ENCODE results near the gene LMCD1. TPM values are rescaled to one million over a fixed set of nuclear protein-coding genes. Genes with fewer than 3 reads are reported as not detected.

Gene LMCD1
- total and polyA plus RNA-seq, 2 of the 8 experiments (the other 6 are each of a cell fraction or from before 2014, with no cell fraction given), result 12.3 to 26.5 TPM

DNA sequence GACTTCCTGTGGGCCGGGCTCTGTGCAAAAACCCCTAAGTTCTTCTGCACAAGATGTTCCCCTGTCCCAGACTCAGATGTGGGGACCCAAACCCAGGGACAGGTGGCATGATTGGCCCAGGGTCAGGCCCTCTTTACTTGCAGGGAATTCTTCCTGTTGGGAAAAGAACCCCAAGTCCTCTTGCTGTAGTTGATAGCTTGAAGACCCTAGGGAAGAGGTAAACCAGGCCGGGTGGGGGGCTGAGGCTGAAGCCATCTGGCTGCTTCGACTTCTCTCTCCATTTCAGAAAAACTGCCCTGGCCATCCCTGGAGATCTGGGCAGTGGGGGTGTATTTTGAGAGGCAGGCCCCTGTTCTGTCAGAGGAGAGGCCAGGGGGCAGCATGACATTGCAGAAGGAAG is 119.5 kb downstream of the LMCD1 start:
- CTCF ChIA-PET (ENCODE audit: partially characterized antibody), result interaction anchor here (0.7 to 2.0 kb wide), 12 partner anchors 10 to 204 kb away, joined by 3 to 6 read pairs (median 4); no protein-coding TSS in a partner anchor
- DNase-seq (ENCODE audit: low read depth in 1 of 2, low spot score in 2 of 2), result no peak

More for the DNA sequence above, 119.5 kb downstream of the LMCD1 start:
- no peak overlapping the region for H3K4me2 ChIP-seq (ENCODE audit: insufficient read depth in 1 of 2, low read depth in 2 of 2, low read length in 2 of 2)
- no peak overlapping the region for H2BK15ac ChIP-seq (ENCODE audit: low read length)
- H3K23ac ChIP-seq (ENCODE audit: insufficient read length), result no peak overlapping the region
- no peak overlapping the region for H3K14ac ChIP-seq (ENCODE audit: insufficient read length)
- no peak overlapping the region for H4K91ac ChIP-seq (replicated peaks; ENCODE audit: insufficient read length, low read length)
- H3K18ac ChIP-seq (ENCODE audit: extremely low read depth, low read length), result no peak overlapping the region
- no peak overlapping the region for H4K5ac ChIP-seq (ENCODE audit: insufficient read length, low read depth, low read length)
- H3K9ac ChIP-seq (replicated peaks in 1 of 4; ENCODE audit: extremely low read depth in 1 of 4, low read depth in 3 of 4, low read length in 3 of 4), result no peak overlapping the region
- H3K79me1 ChIP-seq (ENCODE audit: low read depth, low read length), result no peaks in the 10 kb centered on the region
- H2BK5ac ChIP-seq (ENCODE audit: low read depth, low read length), result no peak overlapping the region
- H3K9me3 ChIP-seq (ENCODE audit: insufficient read depth in 2 of 2, low read depth in 1 of 2, low read length in 1 of 2), result 0 out of 4 replicates have a peak, but pooled peaks cover 0 to 4% of the 10 kb centered on the region in 2 experiments
- POLR2A ChIA-PET (ENCODE audit: partially characterized antibody), result no interaction called here
- no peak overlapping the region for H2BK20ac ChIP-seq (ENCODE audit: low read length)
- H2BK12ac ChIP-seq (ENCODE audit: low read depth, low read length), result no peak overlapping the region
- no peak for FAIRE-seq
- H3K4me3 ChIP-seq (ENCODE audit: extremely low read depth in 1 of 4, insufficient read depth in 2 of 4, low read depth in 3 of 4, low read length in 4 of 4), result no peak overlapping the region
- no peaks in the 10 kb centered on the region for H3K23me2 ChIP-seq (ENCODE audit: low read depth, low read length)
- H3K27me3 ChIP-seq (replicated peaks in 1 of 4; ENCODE audit: control insufficient read depth in 3 of 4, extremely low read depth in 1 of 4, insufficient read depth in 3 of 4, low read length in 3 of 4), result no peaks in the 10 kb centered on the region
- no peaks in the 10 kb centered on the region for H4K20me1 ChIP-seq (replicated peaks in 1 of 2; ENCODE audit: control insufficient read depth in 1 of 2, insufficient read depth in 2 of 2, low read length in 2 of 2)
- H3K56ac ChIP-seq (replicated peaks; ENCODE audit: insufficient read length, low read depth, low read length), result no peak overlapping the region
- H2BK120ac ChIP-seq (replicated peaks; ENCODE audit: low read depth, low read length), result no peak overlapping the region
- peaks cover 0 to 10% (median 3%) of the 10 kb centered on the region in 4 experiments; a peak in 5 of 7 replicates for H3K4me1 ChIP-seq (replicated peaks in 1 of 4; ENCODE audit: control insufficient read depth in 3 of 4, insufficient read depth in 4 of 4, low read length in 3 of 4)
- no peak overlapping the region for H2AFZ ChIP-seq (ENCODE audit: low read length)
- H4K8ac ChIP-seq (ENCODE audit: extremely low read depth, insufficient read depth, low read length), result no peak overlapping the region
- H2AK5ac ChIP-seq (ENCODE audit: low read depth, low read length), result no peak overlapping the region
- 95% methylated on average over 3 of the region's 3 CpGs; no CpG with 5 or more reads in 1 of the 2 experiments for WGBS, 2 experiments (ENCODE audit: extremely low coverage in 1 of 2, insufficient coverage in 1 of 2, insufficient read length in 1 of 2, insufficient replicate concordance in 2 of 2, low coverage in 1 of 2, low lambda C conversion rate in 2 of 2, missing lambda C conversion rate in 1 of 2)
- no peak overlapping the region for H3K27ac ChIP-seq (ENCODE audit: low read depth, low read length)
- TF ChIP-seq ATF3 (IDR thresholded peaks at IDR 0.05; ENCODE audit: insufficient read depth, low read depth, low read length), result no peak
- no peak for TF ChIP-seq EGR1 (IDR thresholded peaks at IDR 0.05; ENCODE audit: borderline replicate concordance, low read depth, low read length)
- no peak for TF ChIP-seq EZH2 (IDR thresholded peaks at IDR 0.05; ENCODE audit: low read depth, low read length, severe bottlenecking)
- no peak for TF ChIP-seq RAD21 (IDR thresholded peaks at IDR 0.05 in 1 of 2, conservative IDR thresholded peaks at IDR 0.05 in 1 of 2; ENCODE audit: low read depth in 2 of 2, low read length in 2 of 2)
- TF ChIP-seq SIRT6 (IDR thresholded peaks at IDR 0.05; ENCODE audit: low read length), result no peak
- no peak for TF ChIP-seq POLR2A (IDR thresholded peaks at IDR 0.05; ENCODE audit: control extremely low read depth in 1 of 2, low read depth in 2 of 2, low read length in 2 of 2)
- no peak for TF ChIP-seq CHD1 (IDR thresholded peaks at IDR 0.05; ENCODE audit: low read depth, low read length)
- no peak for TF ChIP-seq KDM1A (IDR thresholded peaks at IDR 0.05; ENCODE audit: borderline replicate concordance, low read length)
- no peak for TF ChIP-seq BCL11A (IDR thresholded peaks at IDR 0.05; ENCODE audit: low read depth in 2 of 2, low read length in 2 of 2)
- H3K4ac ChIP-seq (replicated peaks; ENCODE audit: insufficient read length, low read depth, low read length), result no peak overlapping the region
- H3K36me3 ChIP-seq (ENCODE audit: control insufficient read depth in 2 of 4, insufficient read depth in 4 of 4, low read length in 3 of 4), result no peaks in the 10 kb centered on the region
- H3K79me2 ChIP-seq (ENCODE audit: control insufficient read depth in 1 of 2, insufficient read depth in 2 of 2, low read length in 2 of 2), result no peaks in the 10 kb centered on the region

Measured in H1 (cell line).